CD4-positive, alpha-beta T cell (primary cell): Measurements from ENCODE around the gene ADGRL3. TPM values are rescaled to one million over a fixed set of nuclear protein-coding genes. Genes with fewer than 3 reads are reported as not detected.
"Not testable (repeated sequence)": the region's sequence is repeated elsewhere in the genome, so short reads cannot be mapped to it uniquely, and the experiment has no call there.

Experiments used
- ATAC-seq: fragments of 200-7000 bp; cut with Tn5 transposase; one replicate; pipeline ENCODE4 v1.10.0; 2022; ENCODE audit warnings: mild to moderate bottlenecking; ENCODE audit not compliant: poor library complexity
- CTCF ChIA-PET: fragments of 350-600 bp; sonication (Branson Sonifier 250); formaldehyde crosslinking; loops from one replicate; lab custom pipeline; 2021; ENCODE audit warnings: antibody characterized with exemption, inconsistent platforms; lab: Charles Lee
- POLR2A ChIA-PET: fragments of 350-600 bp; sonication (Branson Sonifier 250); formaldehyde crosslinking; loops from one replicate; lab custom pipeline; 2021; ENCODE audit warnings: antibody characterized with exemption, inconsistent platforms; lab: Charles Lee
- DNase-seq, 14 experiments: peaks; one replicate each; pipeline ENCODE4 v3.0.0-alpha.2; 2013 to 2020; ENCODE audit warnings: mixed read lengths in 2 of 14
- H3K27ac ChIP-seq, 2 donors: one replicate each; pipeline versions ENCODE4 v1.5.1 to v1.7.0; 2013; ENCODE audit warnings: low read length in 2 of 2, low read depth in 1 of 2, mild to moderate bottlenecking in 1 of 2
- H3K27me3 ChIP-seq, 2 experiments: 1 replicate in 1 of 2; 2 replicates in 1 of 2; pipeline versions ENCODE4 v1.6.1 to v1.7.0; 2013; ENCODE audit warnings: low read length in 2 of 2, control low read depth in 1 of 2, mild to moderate bottlenecking in 1 of 2, moderate library complexity in 1 of 2; ENCODE audit not compliant: insufficient read depth in 2 of 2, control insufficient read depth in 1 of 2
- H3K36me3 ChIP-seq: one replicate; pipeline ENCODE4 v1.6.1; 2013; ENCODE audit warnings: low read length, control low read depth; ENCODE audit not compliant: insufficient read depth
- H3K4me1 ChIP-seq: one replicate; pipeline ENCODE4 v1.6.1; 2013; ENCODE audit warnings: low read length, control low read depth; ENCODE audit not compliant: insufficient read depth
- H3K4me3 ChIP-seq: one replicate; pipeline ENCODE4 v1.5.1; 2013; ENCODE audit warnings: mild to moderate bottlenecking, low read length, moderate library complexity
- H3K9me3 ChIP-seq, 2 experiments: 1 replicate in 1 of 2; 2 replicates in 1 of 2; pipeline versions ENCODE4 v1.6.1 to v1.7.0; 2013; ENCODE audit warnings: low read length in 2 of 2, mild to moderate bottlenecking in 2 of 2, control low read depth in 1 of 2, moderate library complexity in 1 of 2; ENCODE audit not compliant: control insufficient read depth in 1 of 2, insufficient read depth in 1 of 2
- H3K27ac Mint-ChIP-seq: one replicate; pipeline ENCODE4 v1.8.0; 2020; ENCODE audit warnings: mixed read lengths
- H3K27me3 Mint-ChIP-seq: one replicate; pipeline ENCODE4 v1.8.0; 2021; ENCODE audit warnings: mixed read lengths
- H3K36me3 Mint-ChIP-seq: one replicate; pipeline ENCODE4 v1.8.0; 2021; ENCODE audit warnings: low read depth, mixed read lengths
- H3K4me1 Mint-ChIP-seq: one replicate; pipeline ENCODE4 v1.8.0; 2021; ENCODE audit warnings: low read depth, mixed read lengths
- H3K4me3 Mint-ChIP-seq: one replicate; pipeline ENCODE4 v1.8.0; 2020; ENCODE audit warnings: mild to moderate bottlenecking, mixed read lengths
- H3K9me3 Mint-ChIP-seq: one replicate; pipeline ENCODE4 v1.8.0; 2020; ENCODE audit warnings: mixed read lengths
- intact Hi-C, 2 experiments: fragments of 100-400 bp; cut with DNase I in 1 of 2; cut with micrococcal nuclease in 1 of 2; formaldehyde crosslinking; loops; one replicate each; pipeline versions ENCODE4 v1.15.1 to v1.9.0; 2023 to 2025; cut with DNase I, micrococcal nuclease
- total RNA-seq, 174 experiments: library from RNA in 2 of 174; stranded (reverse) in 2 of 174; gene quantifications; one replicate each; pipeline ENCODE4 v1.2.3 and lab custom pipeline; 2021 to 2026
- TF ChIP-seq, protein P1 (sequence below): fragments of 200-600 bp; IDR thresholded peaks from one replicate; pipeline ENCODE4 v1.8.0; 2022; ENCODE audit warnings: antibody characterized with exemption, mild to moderate bottlenecking

ADGRL3 gene
- total RNA-seq, 2 experiments from 2014 or later, result not detected

DNA sequence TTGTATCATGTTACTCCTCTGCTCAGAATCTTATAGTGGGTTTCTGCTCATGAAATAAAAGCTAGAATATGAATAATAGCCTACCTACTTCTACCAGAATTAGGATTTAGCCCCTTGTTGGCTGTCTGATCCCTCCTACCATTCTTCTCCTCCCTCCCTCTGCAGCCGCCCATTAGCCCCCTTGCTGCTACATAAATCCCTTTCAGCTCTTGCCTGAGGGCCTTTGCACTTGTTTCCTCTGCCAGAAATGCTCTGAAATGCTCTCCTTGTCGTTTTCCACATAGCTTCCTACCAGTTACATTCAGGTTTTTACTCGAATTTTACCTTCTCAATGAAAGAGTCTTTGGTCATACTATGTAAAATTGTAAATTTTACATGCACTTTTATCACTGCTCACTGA is 159.2 kb downstream of the ADGRL3 start:
- Mint-ChIP-seq H3K27ac (no peak overlapping the region), H3K4me1 (no peaks in the 10 kb centered on the region), H3K27me3 (no peaks in the 10 kb centered on the region), H3K9me3 (peaks cover 8% of the 10 kb centered on the region), H3K4me3 (no peak overlapping the region), H3K36me3 (no peaks in the 10 kb centered on the region)
- ATAC-seq (no peak), DNase-seq (no peak)
- intact Hi-C loops, result no loop called here
- Histone ChIP-seq H3K9me3 (peaks cover 0 to 3% of the 10 kb centered on the region in 2 experiments), H3K27ac (no peak overlapping the region), H3K4me1 (no peaks in the 10 kb centered on the region), H3K27me3 (no peaks in the 10 kb centered on the region), H3K36me3 (no peaks in the 10 kb centered on the region), H3K4me3 (no peak overlapping the region)
- ChIA-PET POLR2A (no interaction called here), CTCF (no interaction called here)
- TF ChIP-seq, protein P1, sequence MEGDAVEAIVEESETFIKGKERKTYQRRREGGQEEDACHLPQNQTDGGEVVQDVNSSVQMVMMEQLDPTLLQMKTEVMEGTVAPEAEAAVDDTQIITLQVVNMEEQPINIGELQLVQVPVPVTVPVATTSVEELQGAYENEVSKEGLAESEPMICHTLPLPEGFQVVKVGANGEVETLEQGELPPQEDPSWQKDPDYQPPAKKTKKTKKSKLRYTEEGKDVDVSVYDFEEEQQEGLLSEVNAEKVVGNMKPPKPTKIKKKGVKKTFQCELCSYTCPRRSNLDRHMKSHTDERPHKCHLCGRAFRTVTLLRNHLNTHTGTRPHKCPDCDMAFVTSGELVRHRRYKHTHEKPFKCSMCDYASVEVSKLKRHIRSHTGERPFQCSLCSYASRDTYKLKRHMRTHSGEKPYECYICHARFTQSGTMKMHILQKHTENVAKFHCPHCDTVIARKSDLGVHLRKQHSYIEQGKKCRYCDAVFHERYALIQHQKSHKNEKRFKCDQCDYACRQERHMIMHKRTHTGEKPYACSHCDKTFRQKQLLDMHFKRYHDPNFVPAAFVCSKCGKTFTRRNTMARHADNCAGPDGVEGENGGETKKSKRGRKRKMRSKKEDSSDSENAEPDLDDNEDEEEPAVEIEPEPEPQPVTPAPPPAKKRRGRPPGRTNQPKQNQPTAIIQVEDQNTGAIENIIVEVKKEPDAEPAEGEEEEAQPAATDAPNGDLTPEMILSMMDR, result no peak

DNA sequence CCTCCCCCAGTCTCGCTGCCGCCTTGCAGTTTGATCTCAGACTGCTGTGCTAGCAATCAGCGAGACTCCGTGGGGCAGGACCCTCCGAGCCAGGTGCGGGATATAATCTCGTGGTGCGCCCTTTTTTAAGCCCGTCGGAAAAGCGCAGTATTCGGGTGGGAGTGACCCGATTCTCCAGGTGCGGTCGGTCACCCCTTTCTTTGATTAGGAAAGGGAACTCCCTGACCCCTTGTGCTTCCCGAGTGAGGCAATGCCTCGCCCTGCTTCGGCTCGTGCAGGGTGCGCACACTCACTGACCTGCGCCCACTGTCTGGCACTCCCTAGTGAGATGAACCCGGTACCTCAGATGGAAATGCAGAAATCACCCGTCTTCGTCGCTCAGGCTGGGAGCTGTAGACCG is 172.7 kb downstream of the ADGRL3 start:
- H3K4me3 Mint-ChIP-seq, H3K27ac Mint-ChIP-seq, H3K36me3 ChIP-seq, DNase-seq, H3K9me3 Mint-ChIP-seq, CTCF ChIA-PET, H3K27me3 ChIP-seq, ATAC-seq, H3K36me3 Mint-ChIP-seq, H3K9me3 ChIP-seq, intact Hi-C loops, H3K4me1 ChIP-seq, POLR2A ChIA-PET, H3K4me1 Mint-ChIP-seq, H3K27me3 Mint-ChIP-seq, H3K27ac ChIP-seq, H3K4me3 ChIP-seq: not testable (repeated sequence)

DNA sequence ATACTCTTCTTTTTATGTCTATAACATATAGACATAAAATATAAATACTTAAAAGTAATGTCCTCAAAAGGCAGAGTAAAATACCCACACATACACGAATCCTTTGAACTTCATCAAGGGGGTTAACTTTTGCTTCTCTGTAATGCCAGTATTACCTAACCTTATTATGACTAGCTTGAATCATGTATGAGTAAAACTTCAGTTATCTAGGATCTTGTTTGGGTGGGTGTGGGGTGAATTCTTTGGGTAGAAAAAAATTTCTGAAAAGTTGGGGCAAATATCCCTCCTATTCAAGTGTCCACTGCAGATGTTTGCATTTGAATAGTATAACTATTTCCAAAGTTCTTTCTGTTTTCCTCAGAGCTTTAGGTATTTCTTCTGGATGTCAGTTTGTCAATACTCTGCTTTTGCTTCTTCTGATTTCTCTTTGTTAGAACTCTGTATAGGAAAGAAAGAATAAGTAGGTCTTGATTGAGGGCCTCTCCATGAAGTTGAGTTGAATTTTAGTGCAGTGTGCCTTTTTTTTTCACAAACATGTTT is 173.8 kb downstream of the ADGRL3 start:
- Histone ChIP-seq H3K36me3 (no peaks in the 10 kb centered on the region), H3K4me3 (no peak overlapping the region), H3K9me3 (peaks cover 0 to 7% of the 10 kb centered on the region in 2 experiments), H3K4me1 (no peaks in the 10 kb centered on the region), H3K27ac (no peak overlapping the region), H3K27me3 (no peaks in the 10 kb centered on the region)
- DNase-seq, result no peak
- CTCF ChIA-PET, result no interaction called here
- intact Hi-C loops, result no loop called here
- TF ChIP-seq, protein P1, result no peak
- Mint-ChIP-seq H3K27me3 (no peaks in the 10 kb centered on the region), H3K36me3 (no peaks in the 10 kb centered on the region), H3K4me3 (no peak overlapping the region), H3K9me3 (peaks cover 5% of the 10 kb centered on the region), H3K27ac (no peak overlapping the region), H3K4me1 (no peaks in the 10 kb centered on the region)
- no peak for ATAC-seq
- POLR2A ChIA-PET, result no interaction called here

DNA sequence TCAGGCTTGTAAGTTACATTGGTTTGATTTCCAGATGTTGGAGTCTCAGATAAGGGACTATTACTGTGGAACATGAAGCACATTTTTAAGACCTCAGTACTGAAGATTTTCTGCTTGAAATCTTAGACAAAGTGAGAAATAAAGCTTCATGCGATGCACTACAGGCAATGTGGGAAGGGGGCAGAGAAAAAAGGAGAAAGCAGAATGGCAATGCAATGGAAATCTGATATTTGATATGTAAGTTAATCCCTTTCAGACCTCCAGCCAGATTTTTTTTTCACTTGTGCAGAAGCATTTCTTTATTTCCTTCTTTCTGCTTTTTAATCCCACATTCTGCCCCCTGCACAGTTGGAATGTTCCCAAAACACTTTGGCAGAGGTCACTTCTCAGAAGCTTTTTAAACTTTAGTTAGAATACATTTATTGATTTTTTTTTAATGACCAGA is 174.3 kb downstream of the ADGRL3 start:
- ChIA-PET CTCF (no interaction called here), POLR2A (no interaction called here)
- intact Hi-C loops, result no loop called here
- Histone ChIP-seq H3K9me3 (peaks cover 0 to 7% of the 10 kb centered on the region in 2 experiments), H3K4me1 (no peaks in the 10 kb centered on the region), H3K27ac (no peak overlapping the region), H3K27me3 (no peaks in the 10 kb centered on the region), H3K4me3 (no peak overlapping the region), H3K36me3 (no peaks in the 10 kb centered on the region)
- Mint-ChIP-seq H3K27me3 (no peaks in the 10 kb centered on the region), H3K27ac (no peak overlapping the region), H3K4me3 (no peak overlapping the region), H3K36me3 (no peaks in the 10 kb centered on the region), H3K9me3 (peaks cover 6% of the 10 kb centered on the region), H3K4me1 (no peaks in the 10 kb centered on the region)
- DNase-seq (no peak), ATAC-seq (no peak)
- TF ChIP-seq, protein P1, result no peak
